ENCODE measurements around the gene TMPRSS4. TPM values are rescaled to one million over a fixed set of nuclear protein-coding genes. Genes with fewer than 3 reads are reported as not detected.
A peak's percentile ranks its signal among the peaks of the same experiment; 100 is the strongest.

Gene TMPRSS4
- total RNA-seq, 1 donor from 2014 or later: not detected

DNA sequence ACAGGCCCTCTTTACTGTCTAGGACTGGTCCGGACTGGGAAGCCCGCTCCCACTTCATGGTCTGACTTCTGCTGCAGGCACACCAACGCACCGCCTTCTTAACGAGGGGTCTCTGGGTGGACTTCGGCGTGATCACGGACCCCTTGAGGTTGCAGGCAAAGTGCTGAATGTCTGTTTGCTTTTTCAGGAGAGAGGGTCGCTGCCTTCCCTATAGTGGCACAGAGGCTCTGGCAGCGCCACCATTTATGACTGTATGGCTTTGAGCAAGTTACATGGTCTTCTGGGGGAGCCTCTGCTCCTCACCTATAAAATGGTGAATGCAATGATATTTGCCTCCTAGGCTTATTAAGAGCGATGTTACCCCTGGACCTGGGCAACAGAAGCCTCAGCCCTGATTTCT, 77.1 kb downstream of the TMPRSS4 start:
- Histone ChIP-seq H3K36me3 (ENCODE audit: insufficient read depth, low read length) (no peaks in the 10 kb centered on the region), H3K27ac (ENCODE audit: low read depth, low read length) (no peak overlapping the region), H3K4me1 (ENCODE audit: insufficient read depth, low read length) (peaks cover 7% of the 10 kb centered on the region), H3K9me3 (ENCODE audit: insufficient read depth, low read depth, low read length) (no peaks in the 10 kb centered on the region), H3K4me3 (ENCODE audit: insufficient read depth, low read depth, low read length) (no peak overlapping the region), H3K27me3 (ENCODE audit: insufficient read depth, low read length) (peaks cover 65% of the 10 kb centered on the region), H3K4me2 (ENCODE audit: low read length) (no peak overlapping the region), H3K79me2 (ENCODE audit: insufficient read depth, low read length) (no peaks in the 10 kb centered on the region), H4K20me1 (ENCODE audit: insufficient read depth, low read length) (no peaks in the 10 kb centered on the region), H2AFZ (ENCODE audit: low read depth, low read length) (no peak overlapping the region), H3K9ac (ENCODE audit: low read length) (no peak overlapping the region)
- H3K36me3 Mint-ChIP-seq (ENCODE audit: low read depth, unreplicated experiment): no peaks in the 10 kb centered on the region
- no peaks in the 10 kb centered on the region for H3K9me3 Mint-ChIP-seq (ENCODE audit: unreplicated experiment)
- no peaks in the 10 kb centered on the region for H3K4me1 Mint-ChIP-seq (ENCODE audit: low read depth, unreplicated experiment)
- TF ChIP-seq, protein P1, sequence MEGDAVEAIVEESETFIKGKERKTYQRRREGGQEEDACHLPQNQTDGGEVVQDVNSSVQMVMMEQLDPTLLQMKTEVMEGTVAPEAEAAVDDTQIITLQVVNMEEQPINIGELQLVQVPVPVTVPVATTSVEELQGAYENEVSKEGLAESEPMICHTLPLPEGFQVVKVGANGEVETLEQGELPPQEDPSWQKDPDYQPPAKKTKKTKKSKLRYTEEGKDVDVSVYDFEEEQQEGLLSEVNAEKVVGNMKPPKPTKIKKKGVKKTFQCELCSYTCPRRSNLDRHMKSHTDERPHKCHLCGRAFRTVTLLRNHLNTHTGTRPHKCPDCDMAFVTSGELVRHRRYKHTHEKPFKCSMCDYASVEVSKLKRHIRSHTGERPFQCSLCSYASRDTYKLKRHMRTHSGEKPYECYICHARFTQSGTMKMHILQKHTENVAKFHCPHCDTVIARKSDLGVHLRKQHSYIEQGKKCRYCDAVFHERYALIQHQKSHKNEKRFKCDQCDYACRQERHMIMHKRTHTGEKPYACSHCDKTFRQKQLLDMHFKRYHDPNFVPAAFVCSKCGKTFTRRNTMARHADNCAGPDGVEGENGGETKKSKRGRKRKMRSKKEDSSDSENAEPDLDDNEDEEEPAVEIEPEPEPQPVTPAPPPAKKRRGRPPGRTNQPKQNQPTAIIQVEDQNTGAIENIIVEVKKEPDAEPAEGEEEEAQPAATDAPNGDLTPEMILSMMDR (IDR thresholded peaks at IDR 0.05; ENCODE audit: insufficient read depth, low read depth, low read length): no peak
- no peak for TF ChIP-seq EZH2 (IDR thresholded peaks at IDR 0.05; ENCODE audit: insufficient read depth, low read length)
- peak overlapping the region; percentile 68 for H3K4me3 Mint-ChIP-seq (ENCODE audit: unreplicated experiment)
- no peak for FAIRE-seq
- peaks cover 89% of the 10 kb centered on the region for H3K27me3 Mint-ChIP-seq (ENCODE audit: low read depth, unreplicated experiment)
- no peak overlapping the region for H3K27ac Mint-ChIP-seq (ENCODE audit: unreplicated experiment)
- no peak for DNase-seq (ENCODE audit: low read depth)

GRCh38 chr11:118154641-118155040, 77.8 kb downstream of the TMPRSS4 start:
- H3K36me3 ChIP-seq (ENCODE audit: insufficient read depth, low read length): no peaks in the 10 kb centered on the region
- Mint-ChIP-seq H3K27ac (ENCODE audit: unreplicated experiment) (no peak overlapping the region), H3K4me1 (ENCODE audit: low read depth, unreplicated experiment) (no peaks in the 10 kb centered on the region), H3K36me3 (ENCODE audit: low read depth, unreplicated experiment) (no peaks in the 10 kb centered on the region), H3K27me3 (ENCODE audit: low read depth, unreplicated experiment) (peaks cover 89% of the 10 kb centered on the region), H3K9me3 (ENCODE audit: unreplicated experiment) (no peaks in the 10 kb centered on the region), H3K4me3 (ENCODE audit: unreplicated experiment) (no peak overlapping the region)
- no peak overlapping the region for H3K9ac ChIP-seq (ENCODE audit: low read length)
- no peak overlapping the region for H3K4me3 ChIP-seq (ENCODE audit: insufficient read depth, low read depth, low read length)
- no peaks in the 10 kb centered on the region for H3K79me2 ChIP-seq (ENCODE audit: insufficient read depth, low read length)
- no peak for TF ChIP-seq EZH2 (IDR thresholded peaks at IDR 0.05; ENCODE audit: insufficient read depth, low read length)
- FAIRE-seq: no peak
- no peaks in the 10 kb centered on the region for H4K20me1 ChIP-seq (ENCODE audit: insufficient read depth, low read length)
- H2AFZ ChIP-seq (ENCODE audit: low read depth, low read length): no peak overlapping the region
- no peak overlapping the region for H3K4me2 ChIP-seq (ENCODE audit: low read length)
- no peak for DNase-seq (ENCODE audit: low read depth)
- H3K27me3 ChIP-seq (ENCODE audit: insufficient read depth, low read length): peaks cover 71% of the 10 kb centered on the region
- H3K9me3 ChIP-seq (ENCODE audit: insufficient read depth, low read depth, low read length): no peaks in the 10 kb centered on the region
- peaks cover 7% of the 10 kb centered on the region for H3K4me1 ChIP-seq (ENCODE audit: insufficient read depth, low read length)
- H3K27ac ChIP-seq (ENCODE audit: low read depth, low read length): no peak overlapping the region

DNA sequence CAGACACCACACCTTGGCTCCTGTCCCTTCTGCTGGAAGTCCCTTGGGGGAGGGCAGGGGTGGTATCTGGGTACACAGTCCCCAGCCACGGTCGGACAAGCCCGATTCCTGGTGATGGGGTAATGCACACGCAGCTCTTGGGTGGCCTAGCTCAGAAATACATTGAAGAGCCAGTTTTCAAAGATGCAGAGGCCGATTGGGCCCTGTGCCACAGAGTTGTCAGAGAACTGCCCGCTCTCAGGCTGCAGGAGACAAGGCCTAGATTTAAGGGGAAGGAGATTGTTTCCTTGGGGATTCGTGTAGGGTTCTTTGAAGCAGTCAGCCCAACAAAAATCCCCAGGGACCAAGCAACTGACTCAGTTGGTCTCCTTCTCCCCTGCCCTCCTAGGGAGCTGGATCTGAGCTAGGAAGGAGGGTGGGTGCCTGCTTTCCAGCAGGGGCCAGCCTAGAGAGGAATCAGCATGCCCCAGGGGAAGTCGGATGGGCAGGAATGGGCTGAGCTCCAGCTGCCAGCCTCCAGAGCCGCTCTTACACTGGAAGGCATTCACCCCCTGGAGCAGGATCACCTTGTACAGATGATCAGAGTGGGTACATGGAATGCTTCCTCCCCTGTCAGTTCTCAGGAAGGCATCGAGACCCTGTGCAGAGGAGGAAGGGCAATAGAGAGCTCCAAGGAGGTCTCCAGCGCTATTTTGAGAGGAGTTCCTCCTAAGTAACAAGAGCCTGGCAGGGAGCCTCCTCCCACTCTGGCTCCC, 79.1 kb downstream of the TMPRSS4 start:
- peak; percentile 20 for TF ChIP-seq EZH2 (IDR thresholded peaks at IDR 0.05; ENCODE audit: insufficient read depth, low read length)
- TF ChIP-seq, protein P1 (IDR thresholded peaks at IDR 0.05; ENCODE audit: insufficient read depth, low read depth, low read length): no peak
- H3K4me2 ChIP-seq (ENCODE audit: low read length): no peak overlapping the region
- H3K4me3 Mint-ChIP-seq (ENCODE audit: unreplicated experiment): no peak overlapping the region

More for the DNA sequence above, 79.1 kb downstream of the TMPRSS4 start:
- no peak for DNase-seq (ENCODE audit: low read depth)
- Mint-ChIP-seq H3K27me3 (ENCODE audit: low read depth, unreplicated experiment) (peaks cover 86% of the 10 kb centered on the region), H3K4me1 (ENCODE audit: low read depth, unreplicated experiment) (no peaks in the 10 kb centered on the region), H3K36me3 (ENCODE audit: low read depth, unreplicated experiment) (no peaks in the 10 kb centered on the region), H3K9me3 (ENCODE audit: unreplicated experiment) (no peaks in the 10 kb centered on the region), H3K27ac (ENCODE audit: unreplicated experiment) (no peak overlapping the region)
- Histone ChIP-seq H3K4me1 (ENCODE audit: insufficient read depth, low read length) (peaks cover 7% of the 10 kb centered on the region), H4K20me1 (ENCODE audit: insufficient read depth, low read length) (no peaks in the 10 kb centered on the region), H3K27ac (ENCODE audit: low read depth, low read length) (no peak overlapping the region), H3K9ac (ENCODE audit: low read length) (no peak overlapping the region), H3K27me3 (ENCODE audit: insufficient read depth, low read length) (peaks cover 73% of the 10 kb centered on the region), H3K36me3 (ENCODE audit: insufficient read depth, low read length) (no peaks in the 10 kb centered on the region), H2AFZ (ENCODE audit: low read depth, low read length) (no peak overlapping the region), H3K79me2 (ENCODE audit: insufficient read depth, low read length) (no peaks in the 10 kb centered on the region), H3K4me3 (ENCODE audit: insufficient read depth, low read depth, low read length) (no peak overlapping the region), H3K9me3 (ENCODE audit: insufficient read depth, low read depth, low read length) (no peaks in the 10 kb centered on the region)
- no peak for FAIRE-seq

Data from astrocyte (in vitro differentiated cells and primary cell).